NCI-H2196 (cell line): Measurements from ENCODE around the gene LRMDA.

Source experiments
- DNase-seq: peaks from one replicate; lab custom pipeline; 2025; ENCODE audit not compliant: unreplicated experiment; lab: John Stamatoyannopoulos, UW

Gene LRMDA

GRCh38 chr10:75971402-75972211, 540.2 kb downstream of the LRMDA start:
- DNase-seq: no peak

GRCh38 chr10:75972491-75973276, 541.3 kb downstream of the LRMDA start:
- DNase-seq: no peak

GRCh38 chr10:75974080-75974479, 542.7 kb downstream of the LRMDA start:
- no peak for DNase-seq

GRCh38 chr10:75976681-75977080, 545.3 kb downstream of the LRMDA start:
- no peak for DNase-seq

GRCh38 chr10:75977139-75977538, 545.7 kb downstream of the LRMDA start:
- no peak for DNase-seq

- no peak for DNase-seq
Measured at GRCh38 chr10:75978213-75978612, 546.8 kb downstream of the LRMDA start.

- DNase-seq: no peak
Measured at GRCh38 chr10:75980419-75981002, 549.1 kb downstream of the LRMDA start.

GRCh38 chr10:75982611-75983369, 551.4 kb downstream of the LRMDA start:
- no peak for DNase-seq

- DNase-seq: no peak
Measured at GRCh38 chr10:75984067-75984466, 552.6 kb downstream of the LRMDA start.

GRCh38 chr10:75987616-75988015, 556.2 kb downstream of the LRMDA start:
- no peak for DNase-seq

- no peak for DNase-seq
Measured at GRCh38 chr10:75994357-75995040, 563.1 kb downstream of the LRMDA start.

GRCh38 chr10:75995041-75995430, 563.6 kb downstream of the LRMDA start:
- no peak for DNase-seq

GRCh38 chr10:75995720-75996119, 564.3 kb downstream of the LRMDA start:
- DNase-seq: no peak

GRCh38 chr10:75999001-75999400, 567.6 kb downstream of the LRMDA start:
- DNase-seq: no peak

- no peak for DNase-seq
Measured at GRCh38 chr10:75999515-76000209, 568.2 kb downstream of the LRMDA start.

GRCh38 chr10:76000550-76000949, 569.1 kb downstream of the LRMDA start:
- DNase-seq: no peak

GRCh38 chr10:76001019-76001418, 569.6 kb downstream of the LRMDA start:
- no peak for DNase-seq

- DNase-seq: no peak
Measured at GRCh38 chr10:76001461-76001860, 570.0 kb downstream of the LRMDA start.

GRCh38 chr10:76002262-76002854, 570.9 kb downstream of the LRMDA start:
- DNase-seq: no peak
